IMR-90 (cell line): Measurements from ENCODE around the gene TGM4. TPM values are rescaled to one million over a fixed set of nuclear protein-coding genes. Genes with fewer than 3 reads are reported as not detected.

Experiments
- ATAC-seq: fragments of 200-7000 bp; cut with Tn5 transposase; 2 replicates; pipeline ENCODE4 v1.9.1; 2020; ENCODE audit warnings: low read depth, mild to moderate bottlenecking, moderate library complexity
- BruUV-seq: library from RNA; stranded (reverse); fragments of 400-500 nt; replicated peaks from 2 replicates; lab custom pipeline; 2021; lab: Mats Ljungman, UMichigan
- CTCF ChIA-PET: fragments of 300-600 bp; formaldehyde crosslinking; extraction: SDS; loops from one replicate; lab custom pipeline; 2021; ENCODE audit warnings: antibody characterized with exemption; lab: Yijun Ruan, JAX
- POLR2A ChIA-PET: fragments of 300-600 bp; sonication (Branson Sonifier 250); formaldehyde crosslinking; loops from one replicate; lab custom pipeline; 2022; ENCODE audit warnings: antibody characterized with exemption; ENCODE audit not compliant: unreplicated experiment; lab: Charles Lee
- DNase-seq: peaks from one replicate; pipeline ENCODE4 v3.0.0; 2013
- H2AFZ ChIP-seq: replicated peaks from 2 replicates; pipeline ENCODE3; 2013; ENCODE audit warnings: low read length, mild to moderate bottlenecking; ENCODE audit not compliant: poor library complexity
- H2AK5ac ChIP-seq: 2 replicates; pipeline ENCODE4 v1.6.1; 2013; ENCODE audit warnings: low read depth, low read length, inconsistent platforms
- H2AK9ac ChIP-seq: replicated peaks from 2 replicates; pipeline ENCODE3; 2013; ENCODE audit warnings: mild to moderate bottlenecking, low read depth, low read length, moderate library complexity; ENCODE audit not compliant: poor library complexity
- H2BK120ac ChIP-seq: 2 replicates; pipeline ENCODE4 v1.6.1; 2013; ENCODE audit warnings: low read depth, low read length, inconsistent platforms
- H2BK15ac ChIP-seq: 3 replicates; pipeline ENCODE4 v1.6.1; 2013; ENCODE audit warnings: low read depth, low read length, inconsistent platforms
- H2BK20ac ChIP-seq: 2 replicates; pipeline ENCODE4 v1.6.1; 2013; ENCODE audit warnings: low read depth, mild to moderate bottlenecking, inconsistent platforms, low read length, moderate library complexity
- H2BK5ac ChIP-seq: 2 replicates; pipeline ENCODE4 v1.6.1; 2013; ENCODE audit warnings: mild to moderate bottlenecking, low read depth, low read length, inconsistent platforms; ENCODE audit not compliant: poor library complexity, severe bottlenecking
- H3K14ac ChIP-seq: replicated peaks from 2 replicates; pipeline ENCODE4 v1.6.1; 2013; ENCODE audit warnings: low read depth, low read length, inconsistent platforms
- H3K18ac ChIP-seq: 2 replicates; pipeline ENCODE4 v1.6.1; 2013; ENCODE audit warnings: low read depth, low read length, control low read depth
- H3K23ac ChIP-seq: 2 replicates; pipeline ENCODE4 v1.6.1; 2013; ENCODE audit warnings: low read depth, low read length, inconsistent platforms
- H3K27ac ChIP-seq: 2 replicates; pipeline ENCODE4 v1.5.1; 2013; ENCODE audit warnings: mild to moderate bottlenecking, control low read depth, low read length; ENCODE audit not compliant: insufficient read depth
- H3K27me3 ChIP-seq: 2 replicates; pipeline ENCODE4 v1.6.1; 2013; ENCODE audit warnings: low read length; ENCODE audit not compliant: control insufficient read depth, insufficient read depth
- H3K36me3 ChIP-seq: 2 replicates; pipeline ENCODE4 v1.6.1; 2013; ENCODE audit warnings: low read length, mixed read lengths; ENCODE audit not compliant: control insufficient read depth, insufficient read depth
- H3K4ac ChIP-seq: 2 replicates; pipeline ENCODE4 v1.6.1; 2013; ENCODE audit warnings: low read depth, low read length, inconsistent platforms
- H3K4me1 ChIP-seq: 2 replicates; pipeline ENCODE4 v1.6.1; 2013; ENCODE audit warnings: low read length, mixed read lengths; ENCODE audit not compliant: control insufficient read depth, insufficient read depth
- H3K4me2 ChIP-seq: 2 replicates; pipeline ENCODE4 v1.6.1; 2013; ENCODE audit warnings: low read depth, mild to moderate bottlenecking, control low read depth, low read length, moderate library complexity
- H3K4me3 ChIP-seq: 2 replicates; pipeline ENCODE4 v1.5.1; 2013; ENCODE audit warnings: low read depth, mild to moderate bottlenecking, control low read depth, low read length, moderate library complexity; ENCODE audit not compliant: insufficient read depth
- H3K56ac ChIP-seq: 2 replicates; pipeline ENCODE4 v1.6.1; 2013; ENCODE audit warnings: low read length, inconsistent platforms; ENCODE audit not compliant: insufficient read depth; ENCODE audit errors: extremely low read depth
- H3K79me1 ChIP-seq, 2 experiments: 2 replicates each; pipeline ENCODE4 v1.6.1; 2013; ENCODE audit warnings: low read length in 2 of 2, inconsistent platforms in 1 of 2, low read depth in 1 of 2
- H3K9ac ChIP-seq: 2 replicates; pipeline ENCODE4 v1.6.1; 2013; ENCODE audit warnings: low read depth, low read length, control low read depth
- H3K9me1 ChIP-seq: 2 replicates; pipeline ENCODE4 v1.6.1; 2013; ENCODE audit warnings: low read length, inconsistent platforms; ENCODE audit not compliant: insufficient read depth
- H3K9me3 ChIP-seq: 2 replicates; pipeline ENCODE4 v1.6.1; 2013; ENCODE audit warnings: low read length; ENCODE audit not compliant: control insufficient read depth, insufficient read depth
- H4K20me1 ChIP-seq: 2 replicates; pipeline ENCODE4 v1.6.1; 2013; ENCODE audit warnings: low read length, inconsistent platforms; ENCODE audit not compliant: insufficient read depth
- H4K5ac ChIP-seq: 2 replicates; pipeline ENCODE4 v1.6.1; 2013; ENCODE audit warnings: mild to moderate bottlenecking, low read depth, low read length, control low read depth
- H4K8ac ChIP-seq, 2 experiments: 2 replicates each; pipeline ENCODE4 v1.6.1; 2013; ENCODE audit warnings: low read depth in 2 of 2, low read length in 2 of 2, control low read depth in 1 of 2, inconsistent platforms in 1 of 2
- H4K91ac ChIP-seq: 2 replicates; pipeline ENCODE4 v1.6.1; 2013; ENCODE audit warnings: low read depth, low read length, inconsistent platforms; ENCODE audit not compliant: insufficient read depth
- CTCF ChIP-seq: conservative IDR thresholded peaks from 2 replicates; pipeline ENCODE4 v1.5.1; 2012; ENCODE audit warnings: mild to moderate bottlenecking, low read depth, low read length, improper control_type of control experiment
- NFE2L2 ChIP-seq: fragments of 150-350 bp; IDR thresholded peaks from 2 replicates; pipeline ENCODE4 v1.6.1; 2016; ENCODE audit warnings: low read depth, mild to moderate bottlenecking, low read length
- POLR2A ChIP-seq: IDR thresholded peaks from 2 replicates; pipeline ENCODE4 v1.6.1; 2012; ENCODE audit warnings: mild to moderate bottlenecking, low read depth, low read length
- RFX5 ChIP-seq: IDR thresholded peaks from 2 replicates; pipeline ENCODE4 v1.8.0; 2012; ENCODE audit warnings: low read depth, mild to moderate bottlenecking, low read length, moderate library complexity
- SMC3 ChIP-seq: fragments of 150-350 bp; IDR thresholded peaks from 2 replicates; pipeline ENCODE4 v1.6.1; 2016; ENCODE audit warnings: low read depth, mild to moderate bottlenecking, antibody characterized with exemption, low read length, moderate library complexity
- WGBS, 2 experiments: methylation state at CpG; one replicate each; pipeline versions ENCODE4 v1.1.5 to v1.1.7; 2013; ENCODE audit warnings: missing lambda C conversion rate in 2 of 2; ENCODE audit not compliant: insufficient read length in 1 of 2; ENCODE audit errors: extremely low coverage in 2 of 2; 5-methylcytosine and 5-hydroxymethylcytosine counted together
- dilution Hi-C: fragments of 300-500 bp; cut with HindIII; formaldehyde crosslinking; loops from one replicate; pipeline ENCODE4 v1.14.3; 2018; ENCODE audit warnings: low sequenced_read_pairs; ENCODE audit not compliant: unreplicated experiment
- in situ Hi-C: fragments of 300-500 bp; cut with MboI; formaldehyde crosslinking; loops from 3 replicates; pipeline ENCODE4 v1.14.3; 2019; ENCODE audit warnings: low sequenced_read_pairs, inconsistent platforms, mixed read lengths
- intact Hi-C: fragments of 100-400 bp; cut with micrococcal nuclease; formaldehyde crosslinking; loops from 2 replicates; pipeline ENCODE4 v1.10.0; 2022
- polyA plus RNA-seq, 3 experiments: library from polyadenylated mRNA; depleted of rRNA; stranded (reverse); fragments of >200 nt; gene quantifications; 2 replicates each; pipeline ENCODE4 v1.2.3, GENCODE V29; 2012; ENCODE audit warnings: low replicate concordance in 1 of 3
- total RNA-seq: library from RNA; depleted of rRNA; stranded (reverse); fragments of >200 nt; gene quantifications from 2 replicates; pipeline ENCODE4 v1.2.3, GENCODE V29; 2012; rRNA removed
- TF ChIP-seq, protein P1 (sequence below): fragments of 150-350 bp; IDR thresholded peaks from 2 replicates; pipeline ENCODE4 v1.6.1; 2016; ENCODE audit warnings: low read depth, mild to moderate bottlenecking, low read length, moderate library complexity, borderline replicate concordance

Gene TGM4
- total and polyA plus RNA-seq, 2 of the 4 experiments (the other 2 are of a cell fraction): under 0.01 to 0.10 TPM

GRCh38 chr3:44963571-44964325 is 89.3 kb downstream of the TGM4 start:
- H3K79me1 ChIP-seq: peaks cover 32 to 86% of the 10 kb centered on the region in 2 experiments
- H3K4me3 ChIP-seq: no peak overlapping the region
- ATAC-seq (no peak), DNase-seq (no peak)
- no peak overlapping the region for H3K27ac ChIP-seq
- no peak overlapping the region for H4K5ac ChIP-seq
- intact Hi-C loops: no loop called here
- H2BK5ac ChIP-seq: no peak overlapping the region
- H3K9me3 ChIP-seq: no peaks in the 10 kb centered on the region
- POLR2A ChIA-PET: no interaction called here
- H2AK9ac ChIP-seq: no peak overlapping the region
- CTCF ChIA-PET: no interaction called here
- H3K9ac ChIP-seq: no peak overlapping the region
- H4K8ac ChIP-seq: no peak overlapping the region
- no peak overlapping the region for H2AFZ ChIP-seq
- no peak overlapping the region for H2BK15ac ChIP-seq
- no peak overlapping the region for H3K14ac ChIP-seq
- H4K20me1 ChIP-seq: peaks cover 55% of the 10 kb centered on the region
- no peak overlapping the region for H3K4ac ChIP-seq
- dilution Hi-C loops: no loop called here
- H4K91ac ChIP-seq: no peak overlapping the region
- no peak overlapping the region for H3K56ac ChIP-seq
- peaks cover 5% of the 10 kb centered on the region for H3K9me1 ChIP-seq
- no peak overlapping the region for H2BK120ac ChIP-seq
- H3K36me3 ChIP-seq: peaks cover 3% of the 10 kb centered on the region; the same call in 1 of the 2 replicates
- in situ Hi-C loops: no loop called here
- H3K27me3 ChIP-seq: no peaks in the 10 kb centered on the region
- H2BK20ac ChIP-seq: no peak overlapping the region
- no peak overlapping the region for H3K23ac ChIP-seq
- H3K18ac ChIP-seq: no peak overlapping the region
- BruUV-seq: no TSS peak
- TF ChIP-seq, protein P1, sequence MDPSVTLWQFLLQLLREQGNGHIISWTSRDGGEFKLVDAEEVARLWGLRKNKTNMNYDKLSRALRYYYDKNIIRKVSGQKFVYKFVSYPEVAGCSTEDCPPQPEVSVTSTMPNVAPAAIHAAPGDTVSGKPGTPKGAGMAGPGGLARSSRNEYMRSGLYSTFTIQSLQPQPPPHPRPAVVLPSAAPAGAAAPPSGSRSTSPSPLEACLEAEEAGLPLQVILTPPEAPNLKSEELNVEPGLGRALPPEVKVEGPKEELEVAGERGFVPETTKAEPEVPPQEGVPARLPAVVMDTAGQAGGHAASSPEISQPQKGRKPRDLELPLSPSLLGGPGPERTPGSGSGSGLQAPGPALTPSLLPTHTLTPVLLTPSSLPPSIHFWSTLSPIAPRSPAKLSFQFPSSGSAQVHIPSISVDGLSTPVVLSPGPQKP: no peak
- TF ChIP-seq SMC3 (no peak), RFX5 (no peak), NFE2L2 (no peak), CTCF (no peak), POLR2A (no peak)
- no peak overlapping the region for H3K4me2 ChIP-seq
- H2AK5ac ChIP-seq: no peak overlapping the region
- H3K4me1 ChIP-seq: peaks cover 8% of the 10 kb centered on the region
- 100% methylated on average over 1 of the region's 4 CpGs; no CpG with 5 or more reads in 1 of the 2 experiments for WGBS, 2 experiments

Other genes with a start within 250 kb of the TGM4 start
- 14.9 and 18.9 TPM in 2 replicates for gene ZNF197, start 249.6 kb upstream of the TGM4 start, total RNA-seq
- gene ZNF197, start 249.6 kb upstream of the TGM4 start, polyA plus RNA-seq (2012; rRNA removed): 4.1 and 5.0 TPM in 2 replicates
- 19.2 and 19.5 TPM in 2 replicates for gene ZNF35, start 225.9 kb upstream of the TGM4 start, total RNA-seq
- 2.9 and 3.8 TPM in 2 replicates for gene ZNF35, start 225.9 kb upstream of the TGM4 start, polyA plus RNA-seq (2012; rRNA removed)
- 5.7 and 6.1 TPM in 2 replicates for gene ZNF502, start 161.9 kb upstream of the TGM4 start, total RNA-seq
- 1.5 and 2.1 TPM in 2 replicates for gene ZNF502, start 161.9 kb upstream of the TGM4 start, polyA plus RNA-seq (2012; rRNA removed)
- gene ZNF501, start 145.0 kb upstream of the TGM4 start, total RNA-seq: 3.2 and 4.7 TPM in 2 replicates
- gene ZNF501, start 145.0 kb upstream of the TGM4 start, polyA plus RNA-seq (2012; rRNA removed): 1.1 and 1.3 TPM in 2 replicates
- 16.8 and 23.9 TPM in 2 replicates for gene KIAA1143, start 113.0 kb upstream of the TGM4 start, total RNA-seq
- 4.8 and 6.2 TPM in 2 replicates for gene KIAA1143, start 113.0 kb upstream of the TGM4 start, polyA plus RNA-seq (2012; rRNA removed)
- 8.4 and 10.8 TPM in 2 replicates for gene KIF15, start 112.8 kb upstream of the TGM4 start, total RNA-seq
- gene KIF15, start 112.8 kb upstream of the TGM4 start, polyA plus RNA-seq (2012; rRNA removed): 2.9 and 3.7 TPM in 2 replicates
- 10.3 and 13.1 TPM in 2 replicates for gene TMEM42, start 12.7 kb upstream of the TGM4 start, total RNA-seq
- gene TMEM42, start 12.7 kb upstream of the TGM4 start, polyA plus RNA-seq (2012; rRNA removed): 23.7 and 24.7 TPM in 2 replicates
- 57.2 and 57.7 TPM in 2 replicates for gene ZDHHC3, start 101.6 kb downstream of the TGM4 start, total RNA-seq
- gene ZDHHC3, start 101.6 kb downstream of the TGM4 start, polyA plus RNA-seq (2012; rRNA removed): 58.0 and 59.6 TPM in 2 replicates
- 62.2 and 96.9 TPM in 2 replicates for gene EXOSC7, start 101.6 kb downstream of the TGM4 start, total RNA-seq
- gene EXOSC7, start 101.6 kb downstream of the TGM4 start, polyA plus RNA-seq (2012; rRNA removed): 52.8 and 61.6 TPM in 2 replicates
- 1.9 and 3.6 TPM in 2 replicates for gene CLEC3B, start 151.7 kb downstream of the TGM4 start, total RNA-seq
- 13.2 and 13.8 TPM in 2 replicates for gene CLEC3B, start 151.7 kb downstream of the TGM4 start, polyA plus RNA-seq (2012; rRNA removed)